ENCODE data around the gene RCCD1.

- TF ChIP-seq EZH2phosphoT487 (IDR thresholded peaks at IDR 0.05; ENCODE audit: insufficient read depth, low read depth) (no peak), EZH2 (IDR thresholded peaks at IDR 0.05; ENCODE audit: insufficient read depth, poor library complexity, severe bottlenecking) (no peak)
Measured at GRCh38 chr15:90905306-90906180, 49.1 kb upstream of the RCCD1 start.
